Stimulated activated naive CD8-positive, alpha-beta T cell treated with anti-CD3 and anti-CD28 coated beads, Interleukin-15, amount 100 ng/mL, for 72 hours (primary cell): ENCODE results near the gene CIAPIN1.
A peak's percentile ranks its signal among the peaks of the same experiment; 100 is the strongest.

ENCODE experiments used
- ATAC-seq: fragments of 150-1000 bp; cut with Tn5 transposase; 2 replicates; pipeline ENCODE4 v1.10.0; 2021; ENCODE audit warnings: mild to moderate bottlenecking, moderate library complexity
- DNase-seq, 2 donors: peaks; one replicate each; pipeline ENCODE4 v3.0.0; 2021 to 2022
- H3K27ac Mint-ChIP-seq, 2 donors: one replicate each; pipeline ENCODE4 v1.8.0; 2022; ENCODE audit warnings: mild to moderate bottlenecking in 2 of 2, mixed read lengths in 2 of 2, moderate library complexity in 2 of 2
- H3K27me3 Mint-ChIP-seq: one replicate; pipeline ENCODE4 v1.8.0; 2022; ENCODE audit warnings: mixed read lengths
- H3K4me1 Mint-ChIP-seq: one replicate; pipeline ENCODE4 v1.8.0; 2022; ENCODE audit warnings: mild to moderate bottlenecking, mixed read lengths
- H3K4me3 Mint-ChIP-seq, 2 donors: one replicate each; pipeline ENCODE4 v1.8.0; 2022; ENCODE audit warnings: mild to moderate bottlenecking in 2 of 2, mixed read lengths in 2 of 2, moderate library complexity in 1 of 2
- H3K9me3 Mint-ChIP-seq, 2 donors: one replicate each; pipeline ENCODE4 v1.8.0; 2022; ENCODE audit warnings: mixed read lengths in 2 of 2

CIAPIN1 gene

DNA sequence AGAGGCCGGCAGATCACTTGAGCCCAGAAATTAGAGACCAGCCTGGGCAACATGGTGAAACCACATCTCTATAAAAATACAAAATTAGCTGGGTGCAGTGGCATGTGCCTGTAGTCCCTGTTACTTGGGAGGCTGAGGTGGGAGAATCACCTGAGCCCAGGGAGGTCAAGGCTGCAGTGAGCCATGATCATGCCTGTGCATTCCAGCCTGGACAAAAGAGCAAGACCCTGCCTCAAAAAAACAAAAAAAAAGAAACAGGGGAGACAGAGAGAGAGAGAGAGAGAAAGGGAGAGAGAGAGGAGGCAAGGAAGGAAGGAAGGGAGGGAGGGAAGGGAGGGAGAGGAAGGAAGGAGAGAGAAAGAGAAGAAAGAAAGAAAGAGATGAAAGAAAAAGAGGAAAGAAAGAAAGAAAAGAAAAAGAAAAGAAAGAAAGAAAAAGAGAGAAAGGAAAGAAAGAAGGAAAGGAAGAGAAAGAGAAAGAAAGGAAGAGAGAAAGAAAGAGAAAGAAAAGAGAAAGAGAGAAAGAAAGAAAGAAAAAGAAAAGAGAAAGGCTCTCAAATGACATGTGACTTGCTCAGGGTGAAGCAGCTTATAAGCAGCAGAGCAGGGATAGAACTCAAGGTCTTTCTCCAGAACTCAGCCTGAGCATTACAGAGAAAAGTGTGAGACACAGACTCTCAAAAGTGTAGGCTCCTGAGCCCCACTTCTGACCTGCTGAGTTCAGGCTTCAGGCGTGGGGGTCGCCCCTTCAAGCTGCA is 59.4 kb downstream of the CIAPIN1 start:
- Mint-ChIP-seq H3K27me3 (no peaks in the 10 kb centered on the region), H3K4me3 (no peak overlapping the region), H3K27ac (peak overlapping the region in 1 of 2 donors; percentile 49), H3K4me1 (peaks cover 9% of the 10 kb centered on the region), H3K9me3 (no peaks in the 10 kb centered on the region)
- DNase-seq, result no peak
- ATAC-seq, result peak; percentile 28

DNA sequence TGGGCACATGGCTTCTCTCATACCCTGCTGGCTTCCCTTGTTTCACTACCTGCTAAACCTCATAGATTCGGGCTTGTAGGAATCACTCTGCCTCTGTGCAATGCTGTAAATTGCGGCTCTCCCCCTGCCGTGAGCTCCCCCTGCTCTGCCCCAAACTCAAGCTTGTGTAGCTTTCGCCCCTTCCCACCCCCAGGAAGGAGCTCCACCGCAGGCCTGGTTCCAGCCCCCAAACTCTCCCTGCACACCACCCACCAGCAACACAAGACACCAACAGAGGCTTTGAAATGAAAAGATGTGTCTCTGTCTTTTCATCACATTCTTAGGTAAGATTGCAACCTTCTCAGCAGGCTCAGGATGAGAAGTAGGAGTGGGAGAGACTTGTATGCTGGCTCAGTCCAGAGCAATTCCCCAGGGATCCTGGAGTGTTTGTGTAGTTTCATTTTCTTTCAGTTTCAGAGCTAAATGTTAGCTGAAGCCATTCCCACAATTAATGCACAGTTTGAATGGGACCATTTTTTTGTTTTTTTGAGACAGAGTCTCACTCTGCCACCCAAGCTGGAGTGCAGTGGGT is 60.7 kb downstream of the CIAPIN1 start:
- no peak overlapping the region for H3K27ac Mint-ChIP-seq
- no peaks in the 10 kb centered on the region for H3K27me3 Mint-ChIP-seq
- DNase-seq (no peak), ATAC-seq (no peak)
- H3K4me3 Mint-ChIP-seq, result no peak overlapping the region
- peaks cover 14% of the 10 kb centered on the region for H3K4me1 Mint-ChIP-seq
- no peaks in the 10 kb centered on the region for H3K9me3 Mint-ChIP-seq

DNA sequence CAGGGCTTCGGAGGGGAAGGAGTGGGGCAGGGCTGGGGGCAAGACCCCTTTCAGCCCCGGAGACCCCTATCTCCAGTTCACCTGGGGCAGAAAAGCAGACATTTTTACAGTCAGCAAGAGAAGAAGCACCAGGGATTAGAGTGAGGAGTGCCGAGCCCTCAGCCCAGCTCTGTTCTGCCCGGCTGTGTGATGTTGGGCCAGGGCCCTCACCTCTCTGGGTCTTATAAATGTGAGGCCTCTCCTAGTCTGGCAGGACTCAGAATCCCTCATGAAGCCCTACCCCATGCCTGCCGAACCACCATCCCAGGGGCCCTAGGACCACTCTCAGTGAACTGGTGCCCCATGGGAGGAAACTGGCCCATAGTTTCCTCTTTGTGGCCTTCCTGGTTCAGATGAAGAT is 62.1 kb downstream of the CIAPIN1 start:
- ATAC-seq (no peak), DNase-seq (no peak)
- Mint-ChIP-seq H3K27me3 (no peaks in the 10 kb centered on the region), H3K4me3 (no peak overlapping the region), H3K9me3 (no peaks in the 10 kb centered on the region), H3K27ac (no peak overlapping the region), H3K4me1 (peaks cover 22% of the 10 kb centered on the region)

DNA sequence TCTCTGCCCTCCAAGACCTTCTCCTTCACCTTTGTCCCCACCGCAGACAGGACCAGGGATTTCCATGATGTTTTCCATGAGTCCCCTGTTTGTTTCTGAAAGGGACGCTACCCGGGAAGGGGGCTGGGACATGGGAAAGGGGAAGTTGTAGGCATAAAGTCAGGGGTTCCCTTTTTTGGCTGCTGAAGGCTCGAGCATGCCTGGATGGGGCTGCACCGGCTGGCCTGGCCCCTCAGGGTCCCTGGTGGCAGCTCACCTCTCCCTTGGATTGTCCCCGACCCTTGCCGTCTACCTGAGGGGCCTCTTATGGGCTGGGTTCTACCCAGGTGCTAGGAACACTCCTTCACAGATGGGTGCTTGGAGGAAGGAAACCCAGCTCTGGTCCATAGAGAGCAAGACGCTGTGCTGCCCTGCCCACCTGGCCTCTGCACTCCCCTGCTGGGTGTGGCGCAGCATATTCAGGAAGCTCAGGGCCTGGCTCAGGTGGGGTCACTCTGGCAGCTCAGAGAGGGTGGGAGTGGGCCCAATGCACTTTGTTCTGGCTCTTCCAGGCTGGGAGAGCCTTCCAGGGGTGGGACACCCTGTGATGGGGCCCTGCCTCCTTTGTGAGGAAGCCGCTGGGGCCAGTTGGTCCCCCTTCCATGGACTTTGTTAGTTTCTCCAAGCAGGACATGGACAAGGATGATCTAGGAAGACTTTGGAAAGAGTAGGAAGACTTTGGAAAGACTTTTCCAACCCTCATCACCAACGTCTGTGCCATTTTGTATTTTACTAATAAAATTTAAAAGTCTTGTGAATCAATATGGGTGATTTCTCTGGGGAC is 62.7 kb downstream of the CIAPIN1 start:
- no peak overlapping the region for H3K27ac Mint-ChIP-seq
- H3K27me3 Mint-ChIP-seq, result no peaks in the 10 kb centered on the region
- H3K4me1 Mint-ChIP-seq, result peaks cover 22% of the 10 kb centered on the region
- DNase-seq, result no peak
- H3K9me3 Mint-ChIP-seq, result no peaks in the 10 kb centered on the region
- H3K4me3 Mint-ChIP-seq, result no peak overlapping the region
- ATAC-seq, result no peak

DNA sequence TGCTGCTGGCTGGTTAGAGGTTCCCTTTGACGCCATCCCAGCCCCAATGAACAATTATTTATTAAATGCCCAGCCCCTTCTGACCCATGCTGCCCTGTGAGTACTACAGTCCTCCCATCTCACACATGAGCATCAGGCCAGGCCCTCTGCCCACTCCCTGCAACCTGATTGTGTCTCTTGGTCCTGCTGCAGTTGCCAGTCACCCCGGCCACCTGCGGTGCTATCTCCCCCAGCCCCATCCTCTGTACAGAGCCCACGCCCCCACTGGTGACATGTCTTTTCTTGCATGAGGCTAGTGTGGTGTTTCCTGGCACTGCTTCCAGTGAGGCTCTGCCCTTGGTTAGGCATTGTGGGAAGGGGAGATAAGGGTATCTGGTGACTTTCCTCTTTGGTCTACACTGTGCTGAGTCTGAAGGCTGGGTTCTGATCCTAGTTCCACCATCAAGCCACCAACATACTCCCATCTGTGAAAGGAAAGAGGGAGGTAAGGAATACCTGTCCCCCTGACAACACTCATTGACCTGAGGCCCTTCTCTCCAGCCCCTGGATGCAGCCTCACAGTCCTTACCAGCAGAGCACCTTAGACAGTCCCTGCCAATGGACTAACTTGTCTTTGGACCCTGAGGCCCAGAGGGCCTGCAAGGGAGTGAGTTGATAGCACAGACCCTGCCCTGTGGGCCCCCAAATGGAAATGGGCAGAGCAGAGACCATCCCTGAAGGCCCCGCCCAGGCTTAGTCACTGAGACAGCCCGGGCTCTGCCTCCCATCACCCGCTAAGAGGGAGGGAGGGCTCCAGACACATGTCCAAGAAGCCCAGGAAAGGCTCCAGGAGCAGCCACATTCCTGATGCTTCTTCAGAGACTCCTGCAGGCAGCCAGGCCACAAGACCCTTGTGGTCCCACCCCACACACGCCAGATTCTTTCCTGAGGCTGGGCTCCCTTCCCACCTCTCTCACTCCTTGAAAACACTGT is 63.6 kb downstream of the CIAPIN1 start:
- Mint-ChIP-seq H3K4me1 (peaks cover 19% of the 10 kb centered on the region), H3K27me3 (no peaks in the 10 kb centered on the region), H3K4me3 (no peak overlapping the region), H3K27ac (peak overlapping the region in 1 of 2 donors; percentile 16), H3K9me3 (no peaks in the 10 kb centered on the region)
- ATAC-seq, result no peak
- no peak for DNase-seq

DNA sequence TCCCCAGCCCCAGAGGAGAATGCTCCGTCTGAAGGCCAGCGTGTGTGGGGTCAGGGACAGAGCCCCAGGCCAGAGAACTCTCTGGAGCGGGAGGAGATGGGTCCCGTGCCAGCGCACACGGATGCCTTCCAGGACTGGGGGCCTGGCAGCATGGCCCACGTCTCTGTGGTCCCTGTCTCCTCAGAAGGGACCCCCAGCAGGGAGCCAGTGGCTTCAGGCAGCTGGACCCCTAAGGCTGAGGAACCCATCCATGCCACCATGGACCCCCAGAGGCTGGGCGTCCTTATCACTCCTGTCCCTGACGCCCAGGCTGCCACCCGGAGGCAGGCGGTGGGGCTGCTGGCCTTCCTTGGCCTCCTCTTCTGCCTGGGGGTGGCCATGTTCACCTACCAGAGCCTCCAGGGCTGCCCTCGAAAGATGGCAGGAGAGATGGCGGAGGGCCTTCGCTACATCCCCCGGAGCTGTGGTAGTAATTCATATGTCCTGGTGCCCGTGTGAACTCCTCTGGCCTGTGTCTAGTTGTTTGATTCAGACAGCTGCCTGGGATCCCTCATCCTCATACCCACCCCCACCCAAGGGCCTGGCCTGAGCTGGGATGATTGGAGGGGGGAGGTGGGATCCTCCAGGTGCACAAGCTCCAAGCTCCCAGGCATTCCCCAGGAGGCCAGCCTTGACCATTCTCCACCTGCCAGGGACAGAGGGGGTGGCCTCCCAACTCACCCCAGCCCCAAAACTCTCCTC is 64.5 kb downstream of the CIAPIN1 start:
- Mint-ChIP-seq H3K27me3 (no peaks in the 10 kb centered on the region), H3K4me1 (peaks cover 18% of the 10 kb centered on the region), H3K4me3 (no peak overlapping the region), H3K9me3 (no peaks in the 10 kb centered on the region), H3K27ac (no peak overlapping the region)
- ATAC-seq (peak; percentile 50), DNase-seq (no peak)

DNA sequence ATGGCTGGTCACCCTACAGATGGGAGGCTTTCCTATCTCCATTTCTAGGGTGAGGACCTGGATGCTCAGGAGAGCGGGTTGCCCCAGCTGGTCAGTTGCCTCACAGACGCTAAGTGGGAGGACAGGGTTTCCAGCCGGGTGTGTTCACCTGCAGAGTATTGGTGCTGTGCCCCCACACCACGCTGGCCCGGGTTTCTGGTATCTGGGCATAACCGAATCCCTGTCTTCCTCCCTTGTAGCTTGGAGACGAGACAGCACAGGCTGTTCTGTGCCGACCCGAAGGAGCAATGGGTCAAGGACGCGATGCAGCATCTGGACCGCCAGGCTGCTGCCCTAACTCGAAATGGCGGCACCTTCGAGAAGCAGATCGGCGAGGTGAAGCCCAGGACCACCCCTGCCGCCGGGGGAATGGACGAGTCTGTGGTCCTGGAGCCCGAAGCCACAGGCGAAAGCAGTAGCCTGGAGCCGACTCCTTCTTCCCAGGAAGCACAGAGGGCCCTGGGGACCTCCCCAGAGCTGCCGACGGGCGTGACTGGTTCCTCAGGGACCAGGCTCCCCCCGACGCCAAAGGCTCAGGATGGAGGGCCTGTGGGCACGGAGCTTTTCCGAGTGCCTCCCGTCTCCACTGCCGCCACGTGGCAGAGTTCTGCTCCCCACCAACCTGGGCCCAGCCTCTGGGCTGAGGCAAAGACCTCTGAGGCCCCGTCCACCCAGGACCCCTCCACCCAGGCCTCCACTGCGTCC is 65.2 kb downstream of the CIAPIN1 start:
- H3K27me3 Mint-ChIP-seq, result no peaks in the 10 kb centered on the region
- H3K9me3 Mint-ChIP-seq, result no peaks in the 10 kb centered on the region
- ATAC-seq (no peak), DNase-seq (no peak)
- H3K27ac Mint-ChIP-seq, result no peak overlapping the region
- no peak overlapping the region for H3K4me3 Mint-ChIP-seq
- H3K4me1 Mint-ChIP-seq, result peaks cover 26% of the 10 kb centered on the region

DNA sequence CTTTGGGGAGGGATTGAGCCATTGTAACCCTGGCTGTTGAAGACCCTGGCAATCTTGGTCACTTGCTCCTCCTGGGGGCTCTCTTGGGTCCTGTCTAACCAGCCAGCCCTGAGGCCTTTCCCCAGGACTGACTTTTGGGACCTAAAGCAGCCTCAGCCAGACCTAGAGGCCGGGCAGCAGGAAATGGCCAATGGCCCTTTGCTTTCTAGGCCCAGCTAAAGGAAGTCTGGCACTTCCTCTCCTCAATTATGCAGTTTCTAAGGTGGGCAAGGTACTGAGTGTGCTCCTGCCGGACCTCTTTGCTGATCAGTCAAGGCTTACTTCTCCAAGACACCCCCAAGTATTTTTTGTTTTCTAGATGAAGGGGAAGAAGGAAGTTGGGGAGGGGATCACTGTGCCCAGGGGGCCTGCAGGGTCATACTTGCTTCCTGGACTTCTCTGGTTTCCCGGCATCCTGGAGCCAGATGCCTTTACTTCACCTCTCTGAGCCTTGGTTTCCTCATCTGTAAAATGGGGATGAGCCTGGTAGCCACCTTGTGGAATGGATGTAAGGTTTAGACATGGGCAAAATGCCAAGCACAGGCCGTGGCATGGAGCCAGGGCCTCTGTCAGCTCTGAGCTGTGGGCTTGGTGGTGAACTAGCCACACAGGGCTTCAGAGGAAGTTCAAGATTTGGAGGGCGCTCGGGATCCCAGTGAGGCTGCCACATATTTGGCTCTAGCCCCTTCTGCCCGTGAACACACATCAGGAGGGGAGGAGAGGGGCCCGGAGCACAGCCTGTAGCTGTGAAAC is 66.3 kb downstream of the CIAPIN1 start:
- Mint-ChIP-seq H3K9me3 (no peaks in the 10 kb centered on the region), H3K4me1 (peaks cover 37% of the 10 kb centered on the region), H3K27ac (peak overlapping the region in 1 of 2 donors; percentile 63), H3K27me3 (no peaks in the 10 kb centered on the region), H3K4me3 (no peak overlapping the region)
- DNase-seq (no peak), ATAC-seq (no peak)

DNA sequence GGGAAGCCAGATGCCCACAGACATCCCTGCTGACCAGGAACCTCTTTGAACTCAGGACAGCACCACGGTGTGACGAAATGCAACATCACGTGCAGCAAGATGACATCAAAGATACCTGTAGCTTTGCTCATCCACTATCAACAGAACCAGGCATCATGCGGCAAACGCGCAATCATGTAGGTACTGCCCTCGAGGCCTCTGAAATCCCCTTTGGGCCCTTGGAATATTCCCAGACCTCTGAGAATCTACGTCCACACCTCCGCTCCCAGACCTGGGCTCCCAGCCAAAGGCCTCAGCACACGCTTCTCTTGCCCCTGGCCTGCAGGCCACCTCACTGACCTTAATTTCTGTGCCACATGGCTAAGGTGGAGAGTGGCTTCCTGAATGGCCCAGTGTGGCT is 67.6 kb downstream of the CIAPIN1 start:
- Mint-ChIP-seq H3K27me3 (no peaks in the 10 kb centered on the region), H3K9me3 (no peaks in the 10 kb centered on the region), H3K4me3 (no peak overlapping the region), H3K27ac (no peak overlapping the region), H3K4me1 (peaks cover 46% of the 10 kb centered on the region)
- no peak for ATAC-seq
- no peak for DNase-seq
